Smooth muscle cell of trachea (primary cell): ENCODE measurements around the gene GYPE. TPM values are rescaled to one million over a fixed set of nuclear protein-coding genes. Genes with fewer than 3 reads are reported as not detected.

Source experiments
- total RNA-seq: library from RNA; depleted of rRNA; stranded (reverse); fragments of >200 nt; gene quantifications from 2 replicates; pipeline ENCODE4 v1.2.1, GENCODE V29; 2014

Gene GYPE
- total RNA-seq, result 1.0 and 1.2 TPM in 2 replicates

DNA sequence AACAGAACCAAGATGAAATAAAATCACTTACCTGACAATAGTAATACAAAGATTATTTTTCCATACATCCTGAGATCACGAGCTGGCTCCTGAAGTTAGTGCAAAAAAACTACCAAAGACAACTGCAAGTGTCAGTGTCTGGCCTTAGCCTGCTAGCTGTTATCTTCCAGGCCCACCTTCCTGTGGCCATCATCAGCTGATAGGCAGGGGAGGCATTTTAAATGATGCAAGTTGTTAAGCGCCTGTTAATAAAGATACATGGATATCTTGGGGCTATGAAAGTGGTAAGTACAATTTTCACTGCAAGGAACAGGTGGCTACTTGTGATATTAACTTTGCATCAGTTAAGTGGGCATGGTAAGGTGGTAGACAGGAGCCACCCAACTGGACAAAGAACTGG is at the start of gene GYPE:
TSS of gene GYPE (minus strand) at position 120 of the 400 bp plus-strand sequence. CDS start at position 68, 52 bp downstream.

Other genes with a start within 250 kb of the GYPE start
- gene FREM3, start 204.9 kb downstream of the GYPE start, total RNA-seq, result not detected in 2 replicates
- gene GYPB, start 113.8 kb upstream of the GYPE start, total RNA-seq, result not detected in 2 replicates
- not detected in 2 replicates for gene GYPA, start 235.2 kb upstream of the GYPE start, total RNA-seq